ENCODE results near the gene SETD4. TPM values are rescaled to one million over a fixed set of nuclear protein-coding genes. Genes with fewer than 3 reads are reported as not detected.

The SETD4 gene
- total RNA-seq, 4 donors from 2014 or later = 16.8 to 23.2 (median 21.2) TPM

- TF ChIP-seq CTCF (IDR thresholded peaks at IDR 0.05; ENCODE audit: low read depth) = no peak
These were observed 45.3 kb downstream of the SETD4 start for GRCh38 chr21:36015045-36015444.

- no peak for TF ChIP-seq CTCF (IDR thresholded peaks at IDR 0.05; ENCODE audit: low read depth)
These were observed 49.5 kb downstream of the SETD4 start for GRCh38 chr21:36010801-36011200.

- no peak for TF ChIP-seq CTCF (IDR thresholded peaks at IDR 0.05; ENCODE audit: low read depth)
These were observed 51.8 kb downstream of the SETD4 start for GRCh38 chr21:36008505-36008904.

GRCh38 chr21:36005879-36006400, 54.4 kb downstream of the SETD4 start:
- TF ChIP-seq CTCF (IDR thresholded peaks at IDR 0.05; ENCODE audit: low read depth) = no peak

GRCh38 chr21:36005018-36005417, 55.3 kb downstream of the SETD4 start:
- no peak for TF ChIP-seq CTCF (IDR thresholded peaks at IDR 0.05; ENCODE audit: low read depth)

- no peak for TF ChIP-seq CTCF (IDR thresholded peaks at IDR 0.05; ENCODE audit: low read depth)
These were observed 55.9 kb downstream of the SETD4 start for GRCh38 chr21:36004441-36004840.

GRCh38 chr21:36003776-36004175, 56.5 kb downstream of the SETD4 start:
- no peak for TF ChIP-seq CTCF (IDR thresholded peaks at IDR 0.05; ENCODE audit: low read depth)

Data from subcutaneous adipose tissue (tissue), 4 donors.